Heart right ventricle (tissue), 16 donors: ENCODE data around the gene KRTAP10-10. TPM values are rescaled to one million over a fixed set of nuclear protein-coding genes. Genes with fewer than 3 reads are reported as not detected.
A peak's percentile ranks its signal among the peaks of the same experiment; 100 is the strongest.
"Not testable (repeated sequence)": the region's sequence is repeated elsewhere in the genome, so short reads cannot be mapped to it uniquely, and the experiment has no call there.

Source experiments
- ATAC-seq, 8 donors: fragments of 200-7000 bp; cut with Tn5 transposase; one replicate each; pipeline ENCODE4 v1.9.1; 2020; ENCODE audit warnings: mild to moderate bottlenecking in 8 of 8, moderate library complexity in 8 of 8, moderate number of reproducible peaks in 1 of 8
- DNase-seq, 2 donors: peaks; one replicate each; pipeline ENCODE4 v3.0.0-alpha.2; 2020
- H3K27ac ChIP-seq, 10 donors: fragments of 200-600 bp; sonication (generic) in 2 of 10; one replicate each; pipeline versions ENCODE4 v1.5.0 to v1.8.0; 2020 to 2022; ENCODE audit warnings: mild to moderate bottlenecking in 3 of 10
- H3K27me3 ChIP-seq, 7 donors: fragments of 200-600 bp; one replicate each; pipeline ENCODE4 v1.8.0; 2021 to 2022; ENCODE audit warnings: mild to moderate bottlenecking in 2 of 7
- H3K36me3 ChIP-seq, 9 donors: fragments of 200-600 bp; sonication (generic) in 1 of 9; one replicate each; pipeline versions ENCODE4 v1.5.0 to v1.8.0; 2020 to 2022; ENCODE audit warnings: mild to moderate bottlenecking in 2 of 9
- H3K4me1 ChIP-seq, 9 donors: fragments of 200-600 bp; sonication (generic) in 1 of 9; one replicate each; pipeline versions ENCODE4 v1.5.0 to v1.8.0; 2020 to 2022; ENCODE audit warnings: mild to moderate bottlenecking in 4 of 9
- H3K4me3 ChIP-seq, 10 donors: fragments of 200-600 bp; sonication (generic) in 2 of 10; one replicate each; pipeline versions ENCODE4 v1.5.0 to v1.8.0; 2020 to 2022; ENCODE audit warnings: mild to moderate bottlenecking in 7 of 10, moderate library complexity in 2 of 10
- H3K9me3 ChIP-seq, 11 donors: fragments of 200-600 bp in 10 of 11; sonication (generic) in 2 of 11; one replicate each; pipeline versions ENCODE4 v1.5.0 to v1.8.0; 2013 to 2022; ENCODE audit warnings: mild to moderate bottlenecking in 2 of 11, control low read depth in 1 of 11, moderate library complexity in 1 of 11
- CTCF ChIP-seq, 9 donors: fragments of 200-600 bp; sonication (generic) in 2 of 9; IDR thresholded peaks; one replicate each; pipeline versions ENCODE4 v1.5.0 to v1.8.0; 2021 to 2022; ENCODE audit warnings: antibody characterized with exemption in 9 of 9, mild to moderate bottlenecking in 5 of 9, moderate library complexity in 1 of 9
- WGBS, 2 donors: extraction: QIAGEN DNeasy Blood & Tissue Kit; methylation state at CpG; one replicate each; pipeline ENCODE4 v1.1.7; 2013; ENCODE audit warnings: inconsistent platforms in 1 of 2; 5-methylcytosine and 5-hydroxymethylcytosine counted together
- intact Hi-C, 10 donors: fragments of 100-400 bp; cut with DNase I; formaldehyde crosslinking; loops; one replicate each; pipeline versions ENCODE4 v1.11.1 to v1.14.2; 2022
- long read RNA-seq, 3 donors: library from polyadenylated mRNA; unstranded; transcript quantifications; one replicate each; pipeline ENCODE4 v2.0.0, GENCODE V29; 2020 to 2021
- polyA plus RNA-seq, 2 donors: library from polyadenylated mRNA; stranded (reverse); fragments of 200-250 nt; gene quantifications; one replicate each; pipeline ENCODE4 v1.2.3, GENCODE V29; 2013
- total RNA-seq, 10 donors: library from RNA; stranded (reverse); fragmentation: NEBNext Ultra II Directional in 3 of 10; extraction: Animal tissue kit (Norgen Biotek cat#: 25700) in 3 of 10; gene quantifications; one replicate each; pipeline versions ENCODE4 v1.2.1 to v1.2.4, GENCODE V29; 2021 to 2023
- donor health status: Arrhythmogenic right ventricular cardiomyopathy.
- donor health status: ischemic (EF 13 %, LVEDD 7.1; RV severe dilation, severe dysfunction).
- donor health status: healthy with polysubstance abuse.
- donor health status: DM: no; HTN: yes; CAD: no.
- donor health status: DM: no; HTN: no; CAD: no.
- donor health status: ischemic (EF 25% LVEDD 6.9; RV normal size, moderate dysfunction).
- donor health status: ischemic (EF 25% LVEDD 5.7; RV mildly dilated, moderate dysfunction).
- donor health status: healthy.
- donor health status: DM: yes; HTN: yes; CAD: no.
- donor health status: Ischemic cardiomyopathy.
- donor health status: ischemic (EF 35%, LVEDD 5.7; RV mildly dilated, moderate dysfunction).
- donor health status: nonischemic (EF 11% LVEDD 7.7; RV severe dilation, severe dysfunction).
- donor health status: DM: yes; HTN: yes; CAD: no.
- donor health status: PGD.
- donor health status: ischemic (EF 29% LVEDD 5.4; RV normal size, mild dysfunction).
- donor health status: nonischemic (EF 23%, LVEDD 6.1; RV moderate dilation, normal function).

KRTAP10-10 gene
- total RNA-seq (not detected), polyA plus RNA-seq (not detected)
- long read RNA-seq, donor 1 = 0 reads
- long read RNA-seq, donor 2 = 0 reads
- long read RNA-seq, donor 3 = 0 reads

- peak in 1 of 8 donors; percentile 56 for ATAC-seq
Measured at GRCh38 chr21:44637018-44637850, at the start of gene KRTAP10-10. Gene KRTAP10-10, plus strand, starts transcription at chr21:44637356. Its CDS starts 62 bp downstream, at chr21:44637418.

GRCh38 chr21:44589094-44589493 lies 48.1 kb upstream of the KRTAP10-10 start:
- no peak for ATAC-seq
- 95 to 96% methylated on average over 2 of the region's 2 CpGs for WGBS, 2 donors
- no peak for TF ChIP-seq CTCF (IDR thresholded peaks at IDR 0.05)
- peaks cover 0 to 12% (median 0%) of the 10 kb centered on the region in 11 donors for H3K9me3 ChIP-seq
- intact Hi-C loops = no loop called here
- H3K27ac ChIP-seq = no peak overlapping the region
- no peaks in the 10 kb centered on the region for H3K36me3 ChIP-seq
- peaks cover 0 to 4% (median 0%) of the 10 kb centered on the region in 9 donors for H3K4me1 ChIP-seq
- no peak for DNase-seq
- H3K27me3 ChIP-seq = peaks cover 0 to 66% (median 32%) of the 10 kb centered on the region in 7 donors
- H3K4me3 ChIP-seq = no peak overlapping the region

More at GRCh38 chr21:44637018-44637850, at the start of gene KRTAP10-10:
- H3K4me3 ChIP-seq = no peak within 1 kb of the TSS
- no peak within 1 kb of the TSS for H3K27ac ChIP-seq
- peaks cover 0 to 40% (median 15%) of the 10 kb centered on the region in 7 donors for H3K27me3 ChIP-seq
- no peak for DNase-seq
- intact Hi-C loops = no loop called here
- peaks cover 0 to 33% (median 3%) of the 10 kb centered on the region in 11 donors for H3K9me3 ChIP-seq
- no peaks in the 10 kb centered on the region for H3K4me1 ChIP-seq
- TF ChIP-seq CTCF (IDR thresholded peaks at IDR 0.05) = no peak
- H3K36me3 ChIP-seq = no peaks in the 10 kb centered on the region
- WGBS, 2 donors = 53 to 57% methylated on average over 19 to 21 of the region's 21 CpGs

GRCh38 chr21:44589586-44590305 lies 47.4 kb upstream of the KRTAP10-10 start:
- no peak for DNase-seq
- TF ChIP-seq CTCF (IDR thresholded peaks at IDR 0.05) = no peak
- Histone ChIP-seq H3K9me3 (peaks cover 0 to 12% (median 0%) of the 10 kb centered on the region in 11 donors), H3K4me1 (peaks cover 0 to 4% (median 0%) of the 10 kb centered on the region in 9 donors), H3K36me3 (no peaks in the 10 kb centered on the region), H3K27ac (no peak overlapping the region), H3K4me3 (no peak overlapping the region), H3K27me3 (peaks cover 0 to 61% (median 31%) of the 10 kb centered on the region in 7 donors)
- intact Hi-C loops = no loop called here
- ATAC-seq = no peak
- 72 to 78% methylated on average over 24 of the region's 24 CpGs for WGBS, 2 donors

GRCh38 chr21:44590311-44590721 lies 46.8 kb upstream of the KRTAP10-10 start:
- TF ChIP-seq CTCF (IDR thresholded peaks at IDR 0.05) = no peak
- intact Hi-C loops = no loop called here
- Histone ChIP-seq H3K27ac (no peak overlapping the region), H3K9me3 (peaks cover 0 to 12% (median 0%) of the 10 kb centered on the region in 11 donors), H3K4me1 (peaks cover 0 to 4% (median 0%) of the 10 kb centered on the region in 9 donors), H3K4me3 (no peak overlapping the region), H3K27me3 (peaks cover 0 to 55% (median 25%) of the 10 kb centered on the region in 7 donors), H3K36me3 (no peaks in the 10 kb centered on the region)
- WGBS, 2 donors = 78 to 84% methylated on average over 10 of the region's 10 CpGs
- ATAC-seq = peak in 1 of 8 donors; percentile 21
- DNase-seq = no peak

- intact Hi-C loops, H3K4me1 ChIP-seq, H3K36me3 ChIP-seq, H3K27ac ChIP-seq, DNase-seq, H3K9me3 ChIP-seq, H3K4me3 ChIP-seq: not testable (repeated sequence)
- 60 to 72% methylated on average over 11 to 18 of the region's 19 CpGs for WGBS, 2 donors
- peaks cover 0 to 47% (median 17%) of the 10 kb centered on the region in 7 donors for H3K27me3 ChIP-seq
- ATAC-seq = peak in 2 of 8 donors; percentile 20 to 51
Measured at GRCh38 chr21:44590897-44591800, 46.0 kb upstream of the KRTAP10-10 start.

GRCh38 chr21:44591801-44592130 lies 45.4 kb upstream of the KRTAP10-10 start:
- intact Hi-C loops, H3K36me3 ChIP-seq, H3K4me3 ChIP-seq, H3K4me1 ChIP-seq, DNase-seq, H3K9me3 ChIP-seq, H3K27ac ChIP-seq: not testable (repeated sequence)
- WGBS, 2 donors = 41 to 90% methylated on average over 2 to 4 of the region's 4 CpGs
- H3K27me3 ChIP-seq = peaks cover 0 to 42% (median 12%) of the 10 kb centered on the region in 7 donors
- ATAC-seq = peak in 2 of 8 donors; percentile 40 to 59
